Loucy (cell line): ENCODE data around the gene THRAP3.

Source experiments
- H2AFZ ChIP-seq: fragments of 200-600 bp; sonication (generic); 2 replicates; pipeline ENCODE4 v1.6.0; 2016; ENCODE audit warnings: antibody characterized with exemption, mild to moderate bottlenecking, low read length, moderate library complexity
- H3F3A ChIP-seq: fragments of 200-600 bp; 2 replicates; pipeline ENCODE4 v1.6.0; 2016; ENCODE audit warnings: antibody characterized with exemption, low read depth, mild to moderate bottlenecking
- H3K27me3 ChIP-seq: fragments of 200-600 bp; sonication (generic); 2 replicates; pipeline ENCODE4 v1.6.1; 2014; ENCODE audit warnings: low read length, mild to moderate bottlenecking; ENCODE audit not compliant: insufficient read depth, poor library complexity, severe bottlenecking
- H3K36me3 ChIP-seq: fragments of 200-600 bp; sonication (generic); 2 replicates; pipeline ENCODE4 v1.6.1; 2016; ENCODE audit warnings: low read length; ENCODE audit not compliant: insufficient read depth
- H3K4me1 ChIP-seq: fragments of 200-600 bp; sonication (generic); 2 replicates; pipeline ENCODE4 v1.5.1; 2014; ENCODE audit warnings: low read length, mild to moderate bottlenecking; ENCODE audit not compliant: insufficient read depth, poor library complexity, severe bottlenecking
- H3K4me2 ChIP-seq: fragments of 200-600 bp; sonication (generic); 2 replicates; pipeline ENCODE4 v1.6.0; 2014; ENCODE audit warnings: antibody characterized with exemption, low read length, low read depth, mild to moderate bottlenecking; ENCODE audit not compliant: poor library complexity, severe bottlenecking
- H3K4me3 ChIP-seq: fragments of 200-600 bp; sonication (generic); 2 replicates; pipeline ENCODE4 v1.5.1; 2014; ENCODE audit warnings: low read length, mild to moderate bottlenecking, mixed read lengths; ENCODE audit not compliant: poor library complexity, severe bottlenecking
- H3K79me2 ChIP-seq: fragments of 200-600 bp; sonication (generic); 2 replicates; pipeline ENCODE4 v1.6.1; 2014; ENCODE audit warnings: low read length; ENCODE audit not compliant: insufficient read depth
- H3K9ac ChIP-seq: fragments of 200-600 bp; sonication (generic); 2 replicates; pipeline ENCODE4 v1.6.0; 2014; ENCODE audit warnings: mild to moderate bottlenecking, low read depth, low read length, moderate library complexity; ENCODE audit not compliant: poor library complexity, severe bottlenecking
- H3K9me2 ChIP-seq: fragments of 200-600 bp; sonication (generic); replicated peaks from 2 replicates; pipeline ENCODE4 v1.6.1; 2016; ENCODE audit warnings: low read depth, low read length, mixed read lengths
- H3K9me3 ChIP-seq: fragments of 200-600 bp; sonication (generic); 2 replicates; pipeline ENCODE4 v1.6.1; 2014; ENCODE audit warnings: mild to moderate bottlenecking, antibody characterized with exemption, low read length, low read depth; ENCODE audit not compliant: insufficient read depth
- H4K20me1 ChIP-seq: fragments of 200-600 bp; sonication (generic); 2 replicates; pipeline ENCODE4 v1.6.0; 2014; ENCODE audit warnings: antibody characterized with exemption, low read length, mild to moderate bottlenecking; ENCODE audit not compliant: insufficient read depth, poor library complexity, severe bottlenecking
- CTCF ChIP-seq: fragments of 200-600 bp; sonication (generic); conservative IDR thresholded peaks from 2 replicates; pipeline ENCODE4 v1.5.1; 2014; ENCODE audit warnings: mild to moderate bottlenecking, antibody characterized with exemption, low read length
- EZH2phosphoT487 ChIP-seq: fragments of 200-600 bp; IDR thresholded peaks from 2 replicates; pipeline ENCODE4 v1.6.1; 2018; ENCODE audit warnings: antibody characterized with exemption, mild to moderate bottlenecking, moderate library complexity, borderline replicate concordance

Gene THRAP3

DNA sequence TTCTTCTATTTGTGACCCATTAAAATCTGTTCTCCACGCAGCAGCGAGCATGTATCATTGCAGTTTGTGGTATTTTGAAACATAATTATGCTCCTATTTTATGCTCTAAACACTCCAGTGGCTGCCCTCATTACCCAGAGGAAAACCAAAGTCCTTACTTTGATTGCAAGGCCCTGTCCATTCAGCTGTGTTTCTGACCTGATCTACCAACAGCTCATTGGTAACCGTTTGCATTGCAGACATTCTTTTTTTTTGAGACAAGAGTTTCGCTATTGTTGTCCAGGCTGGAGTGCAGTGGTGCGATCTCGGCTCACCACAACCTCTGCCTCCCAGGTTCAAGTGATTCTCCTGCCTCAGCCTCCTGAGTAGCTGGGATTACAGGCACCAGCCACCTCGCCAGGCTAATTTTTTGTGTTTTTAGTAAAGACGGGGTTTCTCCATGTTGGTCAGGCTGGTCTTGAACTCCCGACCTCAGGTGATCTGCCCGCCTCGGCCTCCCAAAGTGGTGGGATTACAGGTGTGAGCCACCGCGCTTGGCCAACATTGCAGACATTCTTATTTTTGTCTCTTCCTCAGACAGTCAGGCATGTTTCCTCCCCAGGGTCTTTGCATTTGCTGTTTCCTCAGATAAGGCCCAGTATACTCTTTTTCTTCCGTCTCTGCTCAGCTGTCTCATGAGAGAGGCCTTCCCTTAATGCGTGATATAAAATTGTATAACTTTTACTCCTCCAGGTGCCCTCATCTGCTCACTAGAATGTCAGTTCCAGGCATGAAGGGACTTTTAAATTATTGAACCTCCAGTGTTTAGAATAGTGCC is 32.5 kb downstream of the THRAP3 start:
- Histone ChIP-seq H4K20me1 (peaks cover 69% of the 10 kb centered on the region), H3K36me3 (peaks cover 32% of the 10 kb centered on the region; the same call in 1 of the 2 replicates), H3K4me3 (no peak overlapping the region), H3K79me2 (peaks cover 76% of the 10 kb centered on the region), H2AFZ (no peak overlapping the region), H3K9me2 (no peaks in the 10 kb centered on the region), H3K4me2 (no peak overlapping the region), H3K27me3 (no peaks in the 10 kb centered on the region), H3K4me1 (no peaks in the 10 kb centered on the region), H3K9me3 (no peaks in the 10 kb centered on the region), H3F3A (0 out of 2 replicates have a peak, but pooled peaks cover 2% of the 10 kb centered on the region), H3K9ac (no peak overlapping the region)
- TF ChIP-seq EZH2phosphoT487 (no peak), CTCF (no peak)

DNA sequence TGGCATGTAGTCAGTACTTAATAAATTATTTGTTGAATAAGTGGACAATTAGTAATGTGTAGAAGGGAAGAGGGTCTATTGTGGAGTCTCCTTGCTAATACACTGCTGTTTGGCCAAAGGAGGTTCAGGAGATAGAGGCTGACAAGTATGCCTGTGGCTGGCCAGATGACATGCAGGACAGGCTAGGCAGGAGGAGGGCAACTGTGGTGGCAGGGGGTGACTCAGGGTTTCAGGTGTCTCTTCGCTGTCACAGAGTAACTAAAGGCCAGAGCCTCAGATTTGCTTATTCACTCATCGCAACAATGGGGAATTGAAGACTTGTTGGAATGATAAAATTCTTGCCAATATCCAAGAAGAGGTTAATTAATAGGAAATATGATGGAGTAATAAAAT is 33.1 kb downstream of the THRAP3 start:
- Histone ChIP-seq H4K20me1 (peaks cover 64% of the 10 kb centered on the region), H3K36me3 (peaks cover 36% of the 10 kb centered on the region; the same call in 1 of the 2 replicates), H3K9ac (no peak overlapping the region), H3K9me3 (no peaks in the 10 kb centered on the region), H3K4me2 (no peak overlapping the region), H3K4me3 (no peak overlapping the region), H3K27me3 (no peaks in the 10 kb centered on the region), H3K4me1 (no peaks in the 10 kb centered on the region), H3F3A (0 out of 2 replicates have a peak, but pooled peaks cover 2% of the 10 kb centered on the region), H3K9me2 (no peaks in the 10 kb centered on the region), H2AFZ (no peak overlapping the region), H3K79me2 (peaks cover 70% of the 10 kb centered on the region)
- TF ChIP-seq EZH2phosphoT487 (no peak), CTCF (no peak)

GRCh38 chr1:36258960-36259344 is 34.7 kb downstream of the THRAP3 start:
- Histone ChIP-seq H3K27me3 (no peaks in the 10 kb centered on the region), H3K4me1 (no peaks in the 10 kb centered on the region), H2AFZ (no peak overlapping the region), H3K9me3 (no peaks in the 10 kb centered on the region), H3F3A (0 out of 2 replicates have a peak, but pooled peaks cover 2% of the 10 kb centered on the region), H3K36me3 (peaks cover 45% of the 10 kb centered on the region; the same call in 1 of the 2 replicates), H3K79me2 (peaks cover 67% of the 10 kb centered on the region), H3K9me2 (no peaks in the 10 kb centered on the region), H3K4me2 (no peak overlapping the region), H3K4me3 (no peak overlapping the region), H4K20me1 (peaks cover 60% of the 10 kb centered on the region), H3K9ac (no peak overlapping the region)
- TF ChIP-seq CTCF = no peak
- TF ChIP-seq EZH2phosphoT487 = no peak
